Vagina (tissue), 2 donors: Measurements from ENCODE around the gene ARPP19.

Source experiments
- CTCF ChIP-seq, 3 experiments: fragments of 450-650 bp in 2 of 3; fragments of 200-600 bp in 1 of 3; sonication (generic) in 1 of 3; IDR thresholded peaks; one replicate each; pipeline ENCODE4 v1.5.1; 2017 to 2019; ENCODE audit warnings: antibody characterized with exemption in 3 of 3, mild to moderate bottlenecking in 2 of 3, moderate library complexity in 2 of 3
- POLR2A ChIP-seq, 2 donors: fragments of 450-650 bp; IDR thresholded peaks; one replicate each; pipeline ENCODE4 v1.6.1; 2017; ENCODE audit warnings: antibody characterized with exemption in 2 of 2, mild to moderate bottlenecking in 2 of 2, moderate library complexity in 2 of 2

GRCh38 chr15:52540374-52541012, 28.3 kb downstream of the ARPP19 start:
- TF ChIP-seq CTCF (IDR thresholded peaks at IDR 0.05) (no peak), POLR2A (IDR thresholded peaks at IDR 0.05) (no peak)
